Ovary (tissue), 9 donors: ENCODE data around the gene FNDC11. TPM values are rescaled to one million over a fixed set of nuclear protein-coding genes. Genes with fewer than 3 reads are reported as not detected.

Experiments
- DNase-seq, 5 donors: peaks; one replicate each; pipeline ENCODE4 v3.0.0-alpha.2; 2019 to 2020
- H3K27ac ChIP-seq, 2 donors: fragments of 200-600 bp; one replicate each; pipeline versions ENCODE4 v1.5.1 to v1.8.0; 2019 to 2022
- H3K27me3 ChIP-seq: fragments of 200-600 bp; one replicate; pipeline ENCODE4 v1.8.0; 2022
- H3K36me3 ChIP-seq: fragments of 200-600 bp; sonication (generic); one replicate; pipeline ENCODE4 v1.5.1; 2019
- H3K4me1 ChIP-seq: one replicate; pipeline ENCODE4 v1.8.1; 2013; ENCODE audit warnings: mild to moderate bottlenecking, moderate library complexity; ENCODE audit not compliant: insufficient read depth
- H3K4me3 ChIP-seq: fragments of 200-600 bp; sonication (generic); one replicate; pipeline ENCODE4 v1.5.1; 2017
- H3K9me3 ChIP-seq, 2 donors: fragments of 200-600 bp in 1 of 2; sonication (generic) in 1 of 2; one replicate each; pipeline versions ENCODE4 v1.5.1 to v1.8.1; 2013 to 2019; ENCODE audit warnings: mild to moderate bottlenecking in 1 of 2, moderate library complexity in 1 of 2
- EP300 ChIP-seq: sonication (generic); formaldehyde crosslinking; IDR thresholded peaks from one replicate; pipeline ENCODE4 v1.6.1; 2017; ENCODE audit warnings: antibody characterized with exemption
- POLR2A ChIP-seq: fragments of 450-650 bp; IDR thresholded peaks from one replicate; pipeline ENCODE4 v1.6.1; 2017; ENCODE audit warnings: antibody characterized with exemption, mild to moderate bottlenecking, moderate library complexity
- WGBS, 3 donors: extraction: QIAGEN DNeasy Blood & Tissue Kit in 1 of 3; methylation state at CpG; one replicate each; pipeline versions ENCODE4 v1.1.5 to v1.1.7; 2013 to 2017; 5-methylcytosine and 5-hydroxymethylcytosine counted together
- intact Hi-C, 4 donors: fragments of 100-400 bp; cut with DNase I; formaldehyde crosslinking; loops; one replicate each; pipeline versions ENCODE4 v1.11.0 to v1.15.1; 2022 to 2023
- polyA plus RNA-seq, 2 donors: library from polyadenylated mRNA; stranded (reverse); fragments of 200-250 nt in 1 of 2; fragments of 350-450 nt in 1 of 2; fragmentation: Illumina TruSeq in 1 of 2; extraction: RNeasy Lipid Tissue Mini Kit (QIAGEN cat#74804) in 1 of 2; gene quantifications; one replicate each; pipeline ENCODE4 v1.2.3, GENCODE V29; 2013 to 2014
- total RNA-seq, 7 donors: library from RNA; depleted of rRNA in 2 of 7; stranded (reverse); fragments of >200 nt in 2 of 7; fragmentation: NEBNext Ultra II Directional in 3 of 7; extraction: Animal tissue kit (Norgen Biotek cat#: 25700) in 3 of 7; gene quantifications; one replicate each; pipeline versions ENCODE4 v1.1.0 to v1.2.4, GENCODE V29; 2016 to 2023
- TF ChIP-seq, protein P1 (sequence below), 3 donors: fragments of 450-650 bp in 2 of 3; fragments of 200-600 bp in 1 of 3; IDR thresholded peaks; one replicate each; pipeline versions ENCODE4 v1.5.1 to v1.8.0; 2016 to 2022; ENCODE audit warnings: antibody characterized with exemption in 3 of 3, mild to moderate bottlenecking in 1 of 3
- donor health status: DM: no; HTN: no; CAD: no; lungs with moderate emphysema.
- donor health status: DM: no; HTN: no; CAD: no.
- donor health status: Bipolar disorder and iron deficiency.
- donor health status: DM: yes; HTN: yes; CAD: no.
- donor health status: DM: no; HTN: no; CAD: no.
- donor health status: DM: yes; HTN: yes; CAD: no.

FNDC11 gene
- total and polyA plus RNA-seq, 9 donors = 0.10 to 5.5 (median 0.35) TPM; not detected in 2

DNA sequence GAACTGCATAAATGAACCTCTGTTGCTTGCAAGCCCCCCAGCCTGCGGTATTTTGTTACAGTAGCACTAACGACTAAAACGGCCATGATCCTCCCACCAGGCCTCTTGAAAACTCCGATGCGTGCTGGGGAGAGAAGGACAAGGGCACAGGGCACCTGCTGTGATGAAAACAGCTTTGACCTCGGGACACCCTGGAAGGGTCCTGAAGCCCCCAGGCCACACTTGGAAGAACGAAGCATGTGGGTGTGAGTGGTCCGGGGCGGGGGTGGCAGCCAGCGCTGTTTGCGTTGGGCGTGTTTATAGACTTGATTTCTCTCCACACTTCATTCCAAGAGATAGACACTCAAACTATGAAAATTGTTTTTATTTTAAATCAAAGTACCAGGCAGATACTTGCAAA, 33.3 kb downstream of the FNDC11 start:
- no peak for TF ChIP-seq POLR2A
- TF ChIP-seq EP300 = no peak
- TF ChIP-seq, protein P1, sequence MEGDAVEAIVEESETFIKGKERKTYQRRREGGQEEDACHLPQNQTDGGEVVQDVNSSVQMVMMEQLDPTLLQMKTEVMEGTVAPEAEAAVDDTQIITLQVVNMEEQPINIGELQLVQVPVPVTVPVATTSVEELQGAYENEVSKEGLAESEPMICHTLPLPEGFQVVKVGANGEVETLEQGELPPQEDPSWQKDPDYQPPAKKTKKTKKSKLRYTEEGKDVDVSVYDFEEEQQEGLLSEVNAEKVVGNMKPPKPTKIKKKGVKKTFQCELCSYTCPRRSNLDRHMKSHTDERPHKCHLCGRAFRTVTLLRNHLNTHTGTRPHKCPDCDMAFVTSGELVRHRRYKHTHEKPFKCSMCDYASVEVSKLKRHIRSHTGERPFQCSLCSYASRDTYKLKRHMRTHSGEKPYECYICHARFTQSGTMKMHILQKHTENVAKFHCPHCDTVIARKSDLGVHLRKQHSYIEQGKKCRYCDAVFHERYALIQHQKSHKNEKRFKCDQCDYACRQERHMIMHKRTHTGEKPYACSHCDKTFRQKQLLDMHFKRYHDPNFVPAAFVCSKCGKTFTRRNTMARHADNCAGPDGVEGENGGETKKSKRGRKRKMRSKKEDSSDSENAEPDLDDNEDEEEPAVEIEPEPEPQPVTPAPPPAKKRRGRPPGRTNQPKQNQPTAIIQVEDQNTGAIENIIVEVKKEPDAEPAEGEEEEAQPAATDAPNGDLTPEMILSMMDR (IDR thresholded peaks at IDR 0.05) = no peak
- no peak for DNase-seq
- no peaks in the 10 kb centered on the region for H3K36me3 ChIP-seq
- no peak overlapping the region for H3K27ac ChIP-seq
- intact Hi-C loops = no loop called here
- H3K4me1 ChIP-seq = peaks cover 6% of the 10 kb centered on the region
- H3K4me3 ChIP-seq = no peak overlapping the region
- H3K9me3 ChIP-seq = no peaks in the 10 kb centered on the region
- H3K27me3 ChIP-seq = no peaks in the 10 kb centered on the region
- 71 to 80% (median 76%) methylated on average over 12 of the region's 12 CpGs for WGBS, 3 donors

DNA sequence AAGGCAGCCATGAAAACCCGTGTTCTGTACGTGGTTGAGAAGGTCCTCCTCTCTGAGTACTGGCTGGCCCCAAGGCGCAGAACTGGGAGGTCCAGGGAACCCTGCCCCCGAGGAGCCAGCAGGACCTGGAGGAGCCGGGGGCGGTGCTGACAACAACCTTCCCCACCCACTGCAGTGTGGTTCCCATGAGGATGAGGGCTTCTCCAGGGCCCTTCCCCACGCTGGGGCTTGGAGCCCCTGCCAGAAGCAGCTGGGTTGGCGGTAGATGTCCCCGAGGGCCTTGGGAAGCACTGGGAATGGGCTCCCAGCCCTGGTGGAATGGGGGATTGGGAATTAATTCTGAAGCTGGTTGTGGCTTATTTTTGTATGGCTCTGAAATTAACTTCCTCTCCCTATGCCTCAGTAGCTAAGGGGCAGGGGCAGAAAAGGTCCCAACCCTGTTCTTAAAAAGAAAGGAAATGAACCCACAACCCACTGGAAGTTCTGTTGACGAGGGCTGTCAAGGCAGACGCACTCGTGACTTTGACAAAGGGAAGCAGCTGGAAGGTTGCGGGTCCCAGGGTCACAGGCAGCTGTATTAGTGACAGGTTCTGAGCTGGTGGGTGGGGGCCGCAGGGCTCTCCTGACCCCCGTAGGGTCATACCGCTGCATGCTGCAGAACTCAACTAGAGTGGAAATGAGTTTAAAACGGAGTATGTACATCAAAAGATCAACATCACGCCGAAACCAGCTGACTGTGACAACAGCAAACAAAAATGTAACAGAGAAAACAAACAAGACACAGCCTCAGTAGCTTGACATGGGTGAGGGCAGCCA, 34.0 kb downstream of the FNDC11 start:
- H3K27me3 ChIP-seq = no peaks in the 10 kb centered on the region
- DNase-seq = no peak
- H3K36me3 ChIP-seq = no peaks in the 10 kb centered on the region
- TF ChIP-seq EP300 (no peak), POLR2A (no peak)
- TF ChIP-seq, protein P1 (IDR thresholded peaks at IDR 0.05) = no peak
- WGBS, 3 donors = 59 to 72% (median 71%) methylated on average over 19 of the region's 19 CpGs
- peaks cover 4% of the 10 kb centered on the region for H3K4me1 ChIP-seq
- intact Hi-C loops = no loop called here
- no peak overlapping the region for H3K4me3 ChIP-seq
- H3K27ac ChIP-seq = no peak overlapping the region
- no peaks in the 10 kb centered on the region for H3K9me3 ChIP-seq

DNA sequence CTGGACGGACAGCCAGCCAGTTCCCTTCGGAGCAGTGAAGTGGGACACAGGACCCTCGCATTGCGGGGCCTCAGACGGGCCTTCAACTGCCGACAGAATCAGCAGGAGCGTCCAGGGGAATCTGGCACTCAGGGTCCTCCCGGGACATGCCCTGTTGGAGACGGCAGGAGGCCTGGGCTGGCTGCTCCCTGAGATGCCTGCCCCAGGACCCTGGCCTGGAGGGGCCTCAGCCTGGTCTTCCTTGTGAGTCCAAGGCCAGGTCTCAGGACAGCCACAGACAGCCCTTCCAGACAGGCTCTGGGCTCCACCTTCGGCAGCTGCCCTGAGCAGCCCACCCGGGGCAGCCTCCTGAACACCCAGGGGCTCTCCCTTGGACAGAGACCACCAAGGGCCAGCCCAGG, 34.7 kb downstream of the FNDC11 start:
- Histone ChIP-seq H3K4me3 (no peak overlapping the region), H3K36me3 (no peaks in the 10 kb centered on the region), H3K4me1 (peaks cover 2% of the 10 kb centered on the region), H3K9me3 (no peaks in the 10 kb centered on the region), H3K27ac (no peak overlapping the region), H3K27me3 (no peaks in the 10 kb centered on the region)
- TF ChIP-seq EP300 = no peak
- TF ChIP-seq, protein P1 (IDR thresholded peaks at IDR 0.05) = no peak
- no peak for TF ChIP-seq POLR2A
- intact Hi-C loops = no loop called here
- 83 to 91% (median 89%) methylated on average over 9 to 11 of the region's 11 CpGs for WGBS, 3 donors
- no peak for DNase-seq

DNA sequence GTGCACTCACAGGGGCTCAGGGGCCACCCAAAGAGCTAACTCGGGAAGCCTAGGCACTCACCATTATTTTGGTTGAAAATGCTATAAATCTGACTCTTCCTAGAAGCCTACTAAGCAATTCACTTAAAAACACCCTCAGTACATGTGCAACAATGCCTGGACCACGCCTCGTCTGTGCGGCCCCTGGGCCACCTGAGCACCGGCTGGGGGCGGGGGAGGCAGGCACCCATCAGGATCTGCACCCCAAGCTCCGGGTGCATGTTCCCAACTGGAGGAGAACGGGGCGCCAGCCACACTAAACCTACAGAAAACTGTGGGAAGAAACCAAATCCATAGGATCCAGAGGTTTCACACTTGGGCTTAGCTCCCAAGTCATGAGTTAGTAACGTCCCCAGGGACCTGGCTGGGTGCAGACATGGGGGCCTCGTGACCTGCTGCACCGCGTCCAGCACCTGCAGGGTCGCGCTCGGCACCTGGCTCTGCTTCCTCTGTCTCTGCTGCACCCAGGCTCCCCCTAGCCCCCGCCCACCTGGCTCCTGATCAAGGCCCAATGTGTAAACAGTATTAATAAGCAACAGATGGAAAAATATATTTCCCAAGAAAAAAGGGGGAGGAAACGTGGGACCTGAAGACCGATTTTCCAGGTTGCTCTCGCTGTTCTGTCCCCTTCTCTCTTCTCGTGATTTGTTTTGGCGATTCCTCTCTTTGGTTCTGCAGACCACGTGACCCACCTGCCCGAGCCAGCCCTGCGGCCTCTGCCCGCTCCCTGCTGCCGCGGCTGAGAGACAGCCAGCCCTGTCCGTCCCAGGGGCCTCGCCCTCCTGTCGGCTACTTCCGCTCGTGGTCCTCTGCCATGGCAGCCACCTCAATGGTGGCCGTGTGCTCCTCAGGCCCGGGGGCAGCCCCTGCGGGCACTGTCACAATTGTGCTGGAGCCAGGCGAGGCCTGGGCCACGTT, 35.6 kb downstream of the FNDC11 start:
- 82 to 86% (median 84%) methylated on average over 38 of the region's 38 CpGs for WGBS, 3 donors
- Histone ChIP-seq H3K36me3 (no peaks in the 10 kb centered on the region), H3K27ac (no peak overlapping the region), H3K9me3 (no peaks in the 10 kb centered on the region), H3K4me1 (no peaks in the 10 kb centered on the region), H3K27me3 (no peaks in the 10 kb centered on the region), H3K4me3 (no peak overlapping the region)
- intact Hi-C loops = no loop called here
- TF ChIP-seq, protein P1 (IDR thresholded peaks at IDR 0.05) = no peak
- TF ChIP-seq EP300 (no peak), POLR2A (no peak)
- DNase-seq = no peak
